IMR-90 (cell line): Measurements from ENCODE around the gene SH2D4B.

Experiments used
- BHLHE40 ChIP-seq: fragments of 150-350 bp; IDR thresholded peaks from 2 replicates; pipeline ENCODE4 v1.6.1; 2016; ENCODE audit warnings: mild to moderate bottlenecking, low read depth, low read length
- CEBPB ChIP-seq: IDR thresholded peaks from 2 replicates; pipeline ENCODE4 v1.6.1; 2012; ENCODE audit warnings: low read depth, low read length, improper control_type of control experiment
- POLR2A ChIP-seq: IDR thresholded peaks from 2 replicates; pipeline ENCODE4 v1.6.1; 2012; ENCODE audit warnings: mild to moderate bottlenecking, low read depth, low read length
- RAD21 ChIP-seq: IDR thresholded peaks from 2 replicates; pipeline ENCODE4 v1.6.1; 2012; ENCODE audit warnings: low read length, improper control_type of control experiment
- RFX5 ChIP-seq: IDR thresholded peaks from 2 replicates; pipeline ENCODE4 v1.8.0; 2012; ENCODE audit warnings: low read depth, mild to moderate bottlenecking, low read length, moderate library complexity
- TF ChIP-seq, protein P1 (sequence below): conservative IDR thresholded peaks from 2 replicates; pipeline ENCODE4 v1.5.1; 2012; ENCODE audit warnings: mild to moderate bottlenecking, low read depth, low read length, improper control_type of control experiment
- TF ChIP-seq, protein P2 (sequence below): fragments of 150-350 bp; IDR thresholded peaks from 2 replicates; pipeline ENCODE4 v1.6.1; 2017; ENCODE audit warnings: mild to moderate bottlenecking, antibody characterized with exemption, low read length, low read depth
- TF ChIP-seq, protein P3 (sequence below): fragments of 150-350 bp; IDR thresholded peaks from 2 replicates; pipeline ENCODE4 v1.6.1; 2016; ENCODE audit warnings: low read depth, mild to moderate bottlenecking, low read length, moderate library complexity, borderline replicate concordance

DNA sequence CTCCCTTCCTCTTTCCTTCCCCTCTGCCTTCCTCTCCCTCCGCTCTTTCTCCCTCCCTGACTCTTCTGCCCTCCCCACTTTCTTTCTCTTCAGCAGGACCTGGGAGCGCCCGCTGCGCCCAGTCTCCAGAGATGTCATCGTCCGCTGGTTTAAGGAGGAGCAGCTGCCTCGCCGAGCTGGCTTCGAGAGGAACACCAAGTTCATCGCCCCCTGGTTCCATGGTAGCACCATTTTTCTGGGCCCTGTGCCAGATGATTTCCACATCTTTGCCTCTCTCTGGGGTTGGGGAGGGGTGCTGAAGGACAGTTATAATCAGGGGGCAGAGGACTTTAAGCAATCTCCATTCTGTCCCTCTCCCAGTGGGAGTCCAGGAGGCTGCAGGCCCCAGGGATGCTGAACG lies 71.6 kb downstream of the SH2D4B start:
- TF ChIP-seq, protein P1, sequence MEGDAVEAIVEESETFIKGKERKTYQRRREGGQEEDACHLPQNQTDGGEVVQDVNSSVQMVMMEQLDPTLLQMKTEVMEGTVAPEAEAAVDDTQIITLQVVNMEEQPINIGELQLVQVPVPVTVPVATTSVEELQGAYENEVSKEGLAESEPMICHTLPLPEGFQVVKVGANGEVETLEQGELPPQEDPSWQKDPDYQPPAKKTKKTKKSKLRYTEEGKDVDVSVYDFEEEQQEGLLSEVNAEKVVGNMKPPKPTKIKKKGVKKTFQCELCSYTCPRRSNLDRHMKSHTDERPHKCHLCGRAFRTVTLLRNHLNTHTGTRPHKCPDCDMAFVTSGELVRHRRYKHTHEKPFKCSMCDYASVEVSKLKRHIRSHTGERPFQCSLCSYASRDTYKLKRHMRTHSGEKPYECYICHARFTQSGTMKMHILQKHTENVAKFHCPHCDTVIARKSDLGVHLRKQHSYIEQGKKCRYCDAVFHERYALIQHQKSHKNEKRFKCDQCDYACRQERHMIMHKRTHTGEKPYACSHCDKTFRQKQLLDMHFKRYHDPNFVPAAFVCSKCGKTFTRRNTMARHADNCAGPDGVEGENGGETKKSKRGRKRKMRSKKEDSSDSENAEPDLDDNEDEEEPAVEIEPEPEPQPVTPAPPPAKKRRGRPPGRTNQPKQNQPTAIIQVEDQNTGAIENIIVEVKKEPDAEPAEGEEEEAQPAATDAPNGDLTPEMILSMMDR = no peak
- TF ChIP-seq POLR2A (no peak), RFX5 (no peak), BHLHE40 (no peak), RAD21 (no peak), CEBPB (no peak)
- TF ChIP-seq, protein P2, sequence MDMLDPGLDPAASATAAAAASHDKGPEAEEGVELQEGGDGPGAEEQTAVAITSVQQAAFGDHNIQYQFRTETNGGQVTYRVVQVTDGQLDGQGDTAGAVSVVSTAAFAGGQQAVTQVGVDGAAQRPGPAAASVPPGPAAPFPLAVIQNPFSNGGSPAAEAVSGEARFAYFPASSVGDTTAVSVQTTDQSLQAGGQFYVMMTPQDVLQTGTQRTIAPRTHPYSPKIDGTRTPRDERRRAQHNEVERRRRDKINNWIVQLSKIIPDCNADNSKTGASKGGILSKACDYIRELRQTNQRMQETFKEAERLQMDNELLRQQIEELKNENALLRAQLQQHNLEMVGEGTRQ = no peak
- TF ChIP-seq, protein P3, sequence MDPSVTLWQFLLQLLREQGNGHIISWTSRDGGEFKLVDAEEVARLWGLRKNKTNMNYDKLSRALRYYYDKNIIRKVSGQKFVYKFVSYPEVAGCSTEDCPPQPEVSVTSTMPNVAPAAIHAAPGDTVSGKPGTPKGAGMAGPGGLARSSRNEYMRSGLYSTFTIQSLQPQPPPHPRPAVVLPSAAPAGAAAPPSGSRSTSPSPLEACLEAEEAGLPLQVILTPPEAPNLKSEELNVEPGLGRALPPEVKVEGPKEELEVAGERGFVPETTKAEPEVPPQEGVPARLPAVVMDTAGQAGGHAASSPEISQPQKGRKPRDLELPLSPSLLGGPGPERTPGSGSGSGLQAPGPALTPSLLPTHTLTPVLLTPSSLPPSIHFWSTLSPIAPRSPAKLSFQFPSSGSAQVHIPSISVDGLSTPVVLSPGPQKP = no peak
